HG03460 (cell line): ENCODE results near the gene POLDIP3.
"Not testable (repeated sequence)": the region's sequence is repeated elsewhere in the genome, so short reads cannot be mapped to it uniquely, and the experiment has no call there.

Experiments
- ATAC-seq: cut with Tn5 transposase; IDR thresholded peaks from one replicate; pipeline ENCODE4 v1.9.1; 2021; ENCODE audit not compliant: unreplicated experiment

The POLDIP3 gene

DNA sequence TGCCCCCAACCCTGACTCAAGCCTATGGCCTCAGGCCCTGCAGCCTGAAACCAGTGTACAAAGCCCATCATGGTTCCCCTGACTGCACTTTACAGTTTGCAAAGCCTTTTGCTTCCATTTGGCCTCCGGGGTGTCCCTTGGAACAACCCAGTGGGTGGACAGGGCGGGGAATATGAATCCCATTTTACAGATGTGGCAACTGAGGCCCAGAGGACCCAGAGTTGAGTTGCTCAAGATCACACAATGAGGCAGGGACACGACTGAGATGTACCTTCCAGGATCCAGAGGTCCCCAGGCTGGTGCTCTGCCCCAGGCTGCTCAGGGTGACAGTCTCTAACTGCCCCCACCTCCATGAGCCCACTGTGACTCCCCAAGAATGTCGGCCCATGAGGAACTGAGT, 5.4 kb upstream of the POLDIP3 start:
- no peak for ATAC-seq

DNA sequence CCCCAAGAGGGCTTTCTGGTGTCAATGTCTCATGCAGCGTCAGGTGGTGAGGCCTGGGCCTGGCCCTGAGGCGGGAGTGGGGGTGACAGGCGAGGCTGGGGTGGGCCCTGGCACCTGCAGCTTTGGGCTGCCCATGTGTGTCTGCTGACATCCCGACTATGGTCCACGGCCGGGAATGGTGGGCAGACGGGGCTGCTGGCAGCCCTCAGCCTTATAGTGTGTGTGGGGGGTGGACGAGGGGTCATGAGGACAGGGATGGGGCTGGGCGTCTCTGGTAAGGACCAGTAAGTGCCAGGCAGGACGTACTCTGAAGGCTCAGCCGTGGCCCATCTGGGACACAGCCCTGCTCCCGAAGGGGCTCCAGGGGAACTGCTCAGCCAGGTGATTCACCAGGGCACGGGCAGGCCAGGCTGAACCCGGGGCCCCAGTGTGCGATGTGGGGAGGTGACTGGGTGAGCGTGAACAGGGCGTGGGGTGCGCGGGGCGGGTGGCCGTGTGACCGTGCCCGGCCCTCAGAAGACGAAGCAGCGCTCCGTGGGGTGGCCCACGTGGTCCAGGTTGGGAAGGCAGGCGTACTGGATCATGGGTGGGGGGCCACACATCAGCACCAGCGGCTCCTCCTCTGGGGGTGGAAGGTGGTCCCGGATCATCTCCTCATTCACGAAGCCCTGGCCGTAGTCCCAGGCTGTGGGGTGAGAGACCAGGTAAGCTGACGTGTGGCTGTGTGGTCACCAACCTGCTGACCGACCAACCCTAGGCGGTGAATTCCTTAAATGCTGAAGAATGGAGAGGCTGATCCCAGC, 4.8 kb upstream of the POLDIP3 start:
- ATAC-seq = no peak

- ATAC-seq = no peak
These were observed 2.7 kb upstream of the POLDIP3 start for GRCh38 chr22:42617155-42617983.

GRCh38 chr22:42615860-42616175, 1.1 kb upstream of the POLDIP3 start:
- not testable (repeated sequence) for ATAC-seq

- ATAC-seq = peak; percentile 57
These were observed 593 bp upstream of the POLDIP3 start for GRCh38 chr22:42615092-42615859.

GRCh38 chr22:42613872-42614301, 796 bp downstream of the POLDIP3 start:
- no peak for ATAC-seq

GRCh38 chr22:42612336-42612735, 2.3 kb downstream of the POLDIP3 start:
- no peak for ATAC-seq

DNA sequence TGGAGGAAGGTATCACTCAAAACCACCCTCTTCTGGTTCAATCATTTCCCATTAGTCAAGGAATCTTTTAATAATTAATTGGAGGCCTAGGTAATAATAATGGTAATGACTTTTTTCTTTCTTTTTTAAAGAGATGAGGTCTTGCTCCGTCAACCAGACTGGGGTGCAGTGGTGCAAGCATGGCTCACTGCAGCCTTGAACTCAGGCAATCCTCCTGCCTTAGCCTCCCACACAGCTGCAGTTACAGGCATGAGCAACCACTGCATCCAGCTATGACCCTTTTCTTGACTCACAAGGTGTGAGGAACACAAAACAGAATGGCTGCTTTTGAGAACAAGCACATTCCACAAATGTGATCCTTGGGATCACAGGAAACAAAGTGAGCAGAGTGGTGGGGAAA, 3.6 kb downstream of the POLDIP3 start:
- ATAC-seq = no peak

DNA sequence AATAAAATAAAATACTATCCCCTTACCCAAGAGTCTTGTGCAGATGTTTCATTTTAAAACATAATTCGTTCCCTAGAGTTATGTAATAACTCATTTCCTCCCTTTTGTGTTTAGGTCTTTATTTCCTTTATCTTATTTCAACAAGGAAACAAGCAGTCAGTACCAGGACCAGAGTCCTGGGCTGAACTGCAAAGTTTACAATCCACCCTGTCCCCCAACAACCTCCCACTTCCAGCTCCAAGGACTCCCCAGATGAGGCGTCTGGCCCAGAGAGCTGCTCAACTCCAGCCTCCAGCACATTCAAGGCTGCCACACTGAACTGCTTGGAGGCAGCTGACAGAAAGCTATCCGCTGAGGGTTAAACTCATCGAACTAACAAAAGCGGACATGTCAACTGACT, 4.5 kb downstream of the POLDIP3 start:
- ATAC-seq = no peak

GRCh38 chr22:42608823-42609361, 5.8 kb downstream of the POLDIP3 start:
- ATAC-seq = no peak

DNA sequence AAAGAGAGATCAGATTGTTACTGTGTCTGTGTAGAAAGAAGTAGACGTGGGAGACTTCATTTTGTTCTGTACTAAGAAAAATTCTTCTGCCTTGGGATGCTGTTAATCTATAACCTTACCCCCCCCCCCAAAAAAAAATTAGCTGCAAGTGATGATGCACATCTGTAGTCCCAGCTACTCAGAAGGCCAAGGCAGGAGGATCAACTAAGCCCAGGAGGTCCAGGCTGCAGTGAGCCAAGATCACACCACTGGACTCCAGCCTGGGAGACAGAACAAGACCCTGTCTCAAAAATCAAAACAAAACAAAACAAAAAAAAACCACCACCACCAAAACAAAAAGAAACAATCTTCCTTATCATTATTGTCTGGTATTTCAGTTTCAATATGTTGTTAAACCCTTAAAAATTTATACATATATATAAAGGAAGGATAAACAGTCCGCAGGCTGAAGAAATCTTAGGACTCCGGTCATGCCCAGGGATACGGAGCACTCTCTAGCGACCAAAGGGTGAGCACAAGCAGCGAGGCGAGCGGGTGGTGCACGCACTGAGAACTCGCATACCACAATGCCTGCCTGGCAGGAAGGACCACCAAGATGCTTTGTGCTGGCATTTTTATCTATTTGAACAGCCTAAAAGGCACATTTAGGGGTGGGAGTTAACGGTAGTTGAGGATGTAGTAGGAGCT, 6.4 kb downstream of the POLDIP3 start:
- ATAC-seq = no peak

GRCh38 chr22:42607641-42608040, 7.0 kb downstream of the POLDIP3 start:
- not testable (repeated sequence) for ATAC-seq

DNA sequence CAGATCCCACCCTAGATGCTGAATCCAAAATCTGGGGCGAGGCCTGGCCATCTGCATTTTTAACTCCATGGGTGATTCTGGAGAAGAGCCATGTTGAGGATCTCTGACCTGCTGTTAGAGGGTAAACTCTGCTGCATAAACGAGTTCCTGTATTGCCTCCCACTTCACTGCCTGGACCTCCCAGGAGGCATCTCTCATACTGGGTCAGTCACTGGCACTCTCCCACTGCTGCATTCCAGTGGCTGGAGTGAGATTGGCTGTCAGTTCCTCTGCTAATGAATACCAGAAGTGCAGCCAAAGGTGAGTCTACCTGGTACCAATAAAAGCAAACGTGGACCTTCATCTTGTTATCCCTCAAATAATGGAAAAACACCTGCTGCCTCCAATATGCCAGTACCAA, 10.3 kb downstream of the POLDIP3 start:
- no peak for ATAC-seq

DNA sequence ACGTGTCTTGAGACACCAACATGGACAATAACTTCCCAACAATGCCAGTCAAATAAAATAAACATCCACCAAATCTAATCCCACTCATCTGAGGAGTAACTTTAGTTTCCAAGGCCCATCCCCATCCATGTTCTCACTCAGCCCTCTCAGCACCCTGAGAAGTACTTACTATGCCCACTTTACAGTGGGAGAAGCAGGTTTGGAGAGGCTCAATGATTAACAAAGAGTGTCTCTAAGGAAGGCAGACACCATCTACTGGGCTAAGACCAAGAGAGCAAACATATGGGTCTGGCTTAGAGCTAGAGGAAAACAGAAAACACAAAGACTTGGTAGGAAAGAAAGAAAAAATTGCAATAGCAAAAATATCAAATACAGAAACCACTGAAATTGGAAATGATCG, 11.3 kb downstream of the POLDIP3 start:
- no peak for ATAC-seq

- ATAC-seq = no peak
These were observed 12.2 kb downstream of the POLDIP3 start for GRCh38 chr22:42602470-42602869.

GRCh38 chr22:42601879-42602465, 12.7 kb downstream of the POLDIP3 start:
- ATAC-seq = no peak

DNA sequence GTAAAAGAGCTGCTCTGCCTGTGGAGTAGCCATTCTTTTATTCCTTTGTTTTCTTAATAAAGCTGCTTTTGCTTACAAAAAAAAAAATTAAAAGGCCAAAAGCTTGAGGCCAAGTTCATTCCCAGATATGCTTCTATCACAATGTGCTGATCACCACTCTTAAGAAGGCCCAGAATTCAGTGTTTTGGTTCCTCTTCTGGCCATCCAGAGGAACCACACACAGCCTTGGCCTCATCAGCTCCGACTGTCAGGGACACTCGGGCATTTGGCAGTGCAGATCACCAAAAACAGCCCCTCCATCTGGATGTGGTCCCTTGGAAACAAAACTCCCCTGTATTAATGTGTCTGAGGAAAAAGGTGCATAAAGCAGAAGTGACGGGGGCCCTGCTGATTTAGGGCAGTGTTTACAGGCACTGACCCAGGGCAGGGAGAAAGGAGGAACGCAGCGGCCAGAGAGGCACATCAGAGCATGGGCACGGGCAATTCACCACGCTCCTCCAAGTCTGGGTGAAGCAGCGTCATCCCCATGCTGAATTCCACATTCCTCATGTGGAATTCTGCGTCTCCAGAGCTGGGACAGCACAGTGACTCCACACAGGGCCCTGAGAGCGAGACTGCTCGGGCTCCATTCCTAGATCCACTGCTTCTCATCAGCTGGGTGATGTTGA, 17.7 kb downstream of the POLDIP3 start:
- no peak for ATAC-seq

- no peak for ATAC-seq
These were observed 18.3 kb downstream of the POLDIP3 start for GRCh38 chr22:42596336-42596735.

DNA sequence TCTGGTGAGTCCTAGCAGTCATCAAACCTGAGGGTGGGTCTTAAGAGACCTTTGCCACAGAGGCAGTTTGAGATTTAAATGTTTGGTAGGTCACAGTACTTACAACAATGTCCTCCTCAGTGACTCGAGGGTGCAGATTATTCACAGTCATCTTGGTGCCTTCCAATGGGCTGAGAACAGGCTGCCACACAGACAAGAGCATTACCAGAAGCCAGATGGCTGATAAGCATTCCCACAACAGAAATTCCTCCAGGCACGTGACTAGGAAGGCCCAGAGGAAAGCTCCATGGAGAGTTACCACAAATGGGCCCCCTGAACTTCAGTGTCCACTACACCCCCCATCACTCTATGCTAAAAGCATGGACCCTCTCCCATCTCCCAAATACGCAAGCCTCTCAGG, 19.2 kb downstream of the POLDIP3 start:
- ATAC-seq = no peak

DNA sequence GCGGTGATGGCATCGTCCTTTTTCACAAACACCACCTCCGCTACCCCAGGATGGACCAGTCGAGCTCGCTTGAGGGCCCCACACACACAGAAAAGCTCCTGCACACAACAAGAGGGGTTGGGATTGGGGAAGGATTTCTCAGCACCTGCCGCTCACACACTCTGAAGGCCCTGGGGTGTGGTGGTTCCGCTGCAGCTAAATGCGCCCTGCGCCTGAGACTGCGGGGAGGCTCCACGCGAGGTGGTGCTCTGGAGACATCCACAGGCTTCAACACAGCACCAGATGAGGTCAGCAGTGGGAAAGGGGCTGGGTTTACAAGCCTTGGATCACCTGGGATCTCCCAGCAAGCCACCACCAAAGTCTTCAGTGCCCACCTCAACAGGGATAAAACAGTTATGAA, 22.7 kb downstream of the POLDIP3 start:
- ATAC-seq = no peak
